Measurements from ENCODE around the gene RDX.

Gene RDX

GRCh38 chr11:110126936-110127335 lies 169.5 kb downstream of the RDX start:
- DNase-seq (ENCODE audit: extremely low read depth, low read depth) = no peak
- no peak for TF ChIP-seq CTCF (IDR thresholded peaks at IDR 0.05; ENCODE audit: low read depth, low read length, missing control alignments)

GRCh38 chr11:110125632-110126031 lies 170.8 kb downstream of the RDX start:
- H3K4me3 ChIP-seq (replicated peaks; ENCODE audit: low read depth, low read length) = no peak overlapping the region
- no peak for DNase-seq (ENCODE audit: extremely low read depth, low read depth)
- no peak for TF ChIP-seq CTCF (IDR thresholded peaks at IDR 0.05; ENCODE audit: low read depth, low read length, missing control alignments)

More at GRCh38 chr11:110126936-110127335, 169.5 kb downstream of the RDX start:
- no peak overlapping the region for H3K4me3 ChIP-seq (replicated peaks; ENCODE audit: low read depth, low read length)
